H1 (cell line): ENCODE results near the gene MEIS2. TPM values are rescaled to one million over a fixed set of nuclear protein-coding genes. Genes with fewer than 3 reads are reported as not detected.

Source experiments
- CTCF ChIA-PET: fragments of 300-600 bp; sonication (Branson Sonifier 250); formaldehyde crosslinking; loops from one replicate; lab custom pipeline; 2021; ENCODE audit not compliant: partially characterized antibody; lab: Charles Lee
- POLR2A ChIA-PET: fragments of 300-600 bp; sonication (Branson Sonifier 250); formaldehyde crosslinking; loops from one replicate; lab custom pipeline; 2021; ENCODE audit warnings: inconsistent platforms; ENCODE audit not compliant: partially characterized antibody; lab: Charles Lee
- DNase-seq, 2 experiments: peaks; one replicate each; pipeline versions ENCODE4 v3.0.0 to v3.0.0-alpha.2; 2010 to 2022; ENCODE audit warnings: low spot score in 2 of 2, low read depth in 1 of 2, mixed read lengths in 1 of 2
- FAIRE-seq: peaks from 2 replicates; lab custom pipeline; 2011; peaks lifted over from hg19 to GRCh38; lab: Jason Lieb, UNC
- H2AFZ ChIP-seq: 2 replicates; pipeline ENCODE4 v1.8.1; 2012; ENCODE audit warnings: low read length, inconsistent platforms
- H2AK5ac ChIP-seq: 2 replicates; pipeline ENCODE4 v1.6.1; 2013; ENCODE audit warnings: low read depth, low read length
- H2BK120ac ChIP-seq: replicated peaks from 2 replicates; pipeline ENCODE3; 2013; ENCODE audit warnings: low read depth, low read length, inconsistent platforms
- H2BK12ac ChIP-seq: 2 replicates; pipeline ENCODE4 v1.6.1; 2013; ENCODE audit warnings: low read depth, low read length
- H2BK15ac ChIP-seq: 2 replicates; pipeline ENCODE4 v1.6.1; 2013; ENCODE audit warnings: low read length
- H2BK20ac ChIP-seq: 2 replicates; pipeline ENCODE4 v1.6.1; 2013; ENCODE audit warnings: low read length
- H2BK5ac ChIP-seq: 2 replicates; pipeline ENCODE4 v1.6.1; 2013; ENCODE audit warnings: low read depth, low read length
- H3K14ac ChIP-seq: 2 replicates; pipeline ENCODE4 v1.6.1; 2013; ENCODE audit warnings: inconsistent platforms; ENCODE audit not compliant: insufficient read length
- H3K18ac ChIP-seq: 2 replicates; pipeline ENCODE4 v1.6.1; 2013; ENCODE audit warnings: low read length; ENCODE audit errors: extremely low read depth
- H3K23ac ChIP-seq: 2 replicates; pipeline ENCODE4 v1.6.1; 2013; ENCODE audit warnings: inconsistent platforms; ENCODE audit not compliant: insufficient read length
- H3K23me2 ChIP-seq: 2 replicates; pipeline ENCODE4 v1.6.1; 2013; ENCODE audit warnings: low read depth, low read length
- H3K27ac ChIP-seq: 2 replicates; pipeline ENCODE4 v1.6.1; 2011; ENCODE audit warnings: low read depth, low read length, inconsistent platforms
- H3K27me3 ChIP-seq, 4 experiments: replicated peaks in 1 of 4; 1 replicate in 1 of 4; 2 replicates in 3 of 4; pipeline versions ENCODE4 v1.6.1 to v1.8.1; 2011 to 2013; ENCODE audit warnings: low read length in 3 of 4, mild to moderate bottlenecking in 3 of 4, inconsistent platforms in 2 of 4, mixed read lengths in 2 of 4, moderate library complexity in 1 of 4; ENCODE audit not compliant: control insufficient read depth in 3 of 4, insufficient read depth in 3 of 4; ENCODE audit errors: extremely low read depth in 1 of 4
- H3K36me3 ChIP-seq, 4 experiments: 2 replicates each; pipeline versions ENCODE4 v1.6.1 to v1.8.1; 2011 to 2013; ENCODE audit warnings: mild to moderate bottlenecking in 4 of 4, low read length in 3 of 4, moderate library complexity in 2 of 4, control low read depth in 1 of 4, inconsistent platforms in 1 of 4; ENCODE audit not compliant: insufficient read depth in 4 of 4, control insufficient read depth in 2 of 4
- H3K4ac ChIP-seq: replicated peaks from 2 replicates; pipeline ENCODE3; 2013; ENCODE audit warnings: low read length, low read depth, mixed read lengths, inconsistent platforms; ENCODE audit not compliant: insufficient read length
- H3K4me1 ChIP-seq, 4 experiments: replicated peaks in 1 of 4; 1 replicate in 1 of 4; 2 replicates in 3 of 4; pipeline versions ENCODE4 v1.6.1 to v1.8.1; 2011 to 2013; ENCODE audit warnings: low read length in 3 of 4, inconsistent platforms in 2 of 4, mixed read lengths in 1 of 4; ENCODE audit not compliant: insufficient read depth in 4 of 4, control insufficient read depth in 3 of 4
- H3K4me2 ChIP-seq, 2 experiments: 2 replicates each; pipeline versions ENCODE4 v1.6.1 to v1.8.1; 2011 to 2013; ENCODE audit warnings: low read depth in 2 of 2, low read length in 2 of 2, control low read depth in 1 of 2, inconsistent platforms in 1 of 2, mild to moderate bottlenecking in 1 of 2; ENCODE audit not compliant: insufficient read depth in 1 of 2
- H3K4me3 ChIP-seq, 4 experiments: fragments of 200-600, 300-600 bp in 1 of 4; sonication (generic), shearing (Covaris generic), sonication (Bioruptor Twin) in 1 of 4; 2 replicates each; pipeline versions ENCODE4 v1.5.1 to v1.8.1; 2011 to 2016; ENCODE audit warnings: low read length in 4 of 4, low read depth in 3 of 4, control low read depth in 2 of 4, inconsistent platforms in 2 of 4, mild to moderate bottlenecking in 2 of 4, mixed read lengths in 1 of 4, moderate library complexity in 1 of 4; ENCODE audit not compliant: insufficient read depth in 2 of 4; ENCODE audit errors: extremely low read depth in 1 of 4
- H3K56ac ChIP-seq: replicated peaks from 2 replicates; pipeline ENCODE3; 2013; ENCODE audit warnings: low read depth, mild to moderate bottlenecking, mixed read lengths, low read length, inconsistent platforms; ENCODE audit not compliant: insufficient read length
- H3K79me1 ChIP-seq: 2 replicates; pipeline ENCODE4 v1.6.1; 2013; ENCODE audit warnings: low read depth, low read length, control low read depth
- H3K79me2 ChIP-seq, 2 experiments: 2 replicates each; pipeline versions ENCODE4 v1.6.1 to v1.8.1; 2012 to 2013; ENCODE audit warnings: low read length in 2 of 2, mild to moderate bottlenecking in 2 of 2, inconsistent platforms in 1 of 2; ENCODE audit not compliant: insufficient read depth in 2 of 2, control insufficient read depth in 1 of 2
- H3K9ac ChIP-seq, 4 experiments: replicated peaks in 1 of 4; 1 replicate in 1 of 4; 2 replicates in 3 of 4; pipeline versions ENCODE4 v1.6.1 to v1.8.1; 2011 to 2013; ENCODE audit warnings: low read depth in 3 of 4, low read length in 3 of 4, control low read depth in 2 of 4, mild to moderate bottlenecking in 2 of 4, moderate library complexity in 2 of 4, inconsistent platforms in 1 of 4; ENCODE audit errors: extremely low read depth in 1 of 4
- H3K9me3 ChIP-seq, 2 experiments: 2 replicates each; pipeline versions ENCODE4 v1.6.1 to v1.8.1; 2012 to 2013; ENCODE audit warnings: mild to moderate bottlenecking in 2 of 2, moderate library complexity in 2 of 2, control low read depth in 1 of 2, inconsistent platforms in 1 of 2, low read depth in 1 of 2, low read length in 1 of 2, mixed read lengths in 1 of 2; ENCODE audit not compliant: insufficient read depth in 2 of 2
- H4K20me1 ChIP-seq, 2 experiments: replicated peaks in 1 of 2; 2 replicates each; pipeline versions ENCODE3 to v1.8.1; 2011 to 2013; ENCODE audit warnings: inconsistent platforms in 2 of 2, low read length in 2 of 2, mild to moderate bottlenecking in 1 of 2; ENCODE audit not compliant: insufficient read depth in 2 of 2, control insufficient read depth in 1 of 2
- H4K5ac ChIP-seq: 2 replicates; pipeline ENCODE4 v1.6.1; 2013; ENCODE audit warnings: low read length, low read depth, mixed read lengths, inconsistent platforms; ENCODE audit not compliant: insufficient read length
- H4K8ac ChIP-seq: 2 replicates; pipeline ENCODE4 v1.8.0; 2013; ENCODE audit warnings: mild to moderate bottlenecking, moderate library complexity, low read length, inconsistent platforms; ENCODE audit not compliant: insufficient read depth; ENCODE audit errors: extremely low read depth
- H4K91ac ChIP-seq: replicated peaks from 2 replicates; pipeline ENCODE3; 2013; ENCODE audit warnings: low read length, mixed read lengths, inconsistent platforms; ENCODE audit not compliant: insufficient read length
- ATF3 ChIP-seq: IDR thresholded peaks from 2 replicates; pipeline ENCODE4 v1.6.1; 2011; ENCODE audit warnings: low read depth, mild to moderate bottlenecking, low read length; ENCODE audit not compliant: insufficient read depth
- CHD2 ChIP-seq: IDR thresholded peaks from 2 replicates; pipeline ENCODE4 v1.6.1; 2012; ENCODE audit warnings: low read length, improper control_type of control experiment
- HDAC6 ChIP-seq: IDR thresholded peaks from one replicate; pipeline ENCODE4 v1.7.1; 2012; ENCODE audit warnings: low read depth, mild to moderate bottlenecking, inconsistent platforms, low read length, moderate library complexity
- KDM1A ChIP-seq: fragments of 200-600, 300-600 bp; sonication (generic); IDR thresholded peaks from 2 replicates; pipeline ENCODE4 v1.7.1; 2016; ENCODE audit warnings: mild to moderate bottlenecking, low read length, borderline replicate concordance
- KDM4A ChIP-seq: IDR thresholded peaks from one replicate; pipeline ENCODE4 v1.7.1; 2012; ENCODE audit warnings: low read depth, mild to moderate bottlenecking, moderate library complexity, low read length, inconsistent platforms; ENCODE audit not compliant: severe bottlenecking
- RXRA ChIP-seq: IDR thresholded peaks from 2 replicates; pipeline ENCODE4 v1.6.1; 2011; ENCODE audit warnings: low read depth, mild to moderate bottlenecking, low read length, moderate library complexity; ENCODE audit not compliant: insufficient read depth
- SRF ChIP-seq: IDR thresholded peaks from 2 replicates; pipeline ENCODE4 v1.6.1; 2011; ENCODE audit warnings: mild to moderate bottlenecking, low read depth, low read length, moderate library complexity
- WGBS, 2 experiments: shearing (Covaris generic) in 1 of 2; methylation state at CpG; one replicate each; pipeline versions ENCODE4 v1.1.6 to v1.1.7; 2013 to 2015; ENCODE audit warnings: low lambda C conversion rate in 2 of 2, mixed read lengths in 2 of 2, inconsistent platforms in 1 of 2, low coverage in 1 of 2, missing lambda C conversion rate in 1 of 2; ENCODE audit not compliant: insufficient replicate concordance in 2 of 2, insufficient coverage in 1 of 2, insufficient read length in 1 of 2; ENCODE audit errors: extremely low coverage in 1 of 2, missing lambda C conversion rate in 1 of 2; 5-methylcytosine and 5-hydroxymethylcytosine counted together
- polyA plus RNA-seq, 7 experiments: library from polyadenylated mRNA; depleted of rRNA in 3 of 7; stranded (reverse) in 5 of 7; unstranded in 2 of 7; fragments of >200 nt in 5 of 7; fragments of 200-250 nt in 2 of 7; gene quantifications; 1 replicate in 5 of 7; 2 replicates in 1 of 7; 4 replicates in 1 of 7; pipeline versions ENCODE4 v1.2.1 to v1.2.3, GENCODE V29; 2011 to 2013; ENCODE audit warnings: missing spikeins in 2 of 7, mixed read lengths in 2 of 7
- total RNA-seq: library from RNA; stranded (reverse); fragmentation: NEBNext Ultra II Directional; extraction: Animal tissue kit (Norgen Biotek cat#: 25700); gene quantifications from 2 replicates; pipeline ENCODE4 v1.2.1, GENCODE V29; 2021
- TF ChIP-seq, protein P1 (sequence below): IDR thresholded peaks from 2 replicates; pipeline ENCODE4 v1.6.1; 2012; ENCODE audit warnings: low read length, inconsistent platforms
- TF ChIP-seq, protein P2 (sequence below): IDR thresholded peaks from 2 replicates; pipeline ENCODE4 v1.6.1; 2011; ENCODE audit warnings: low read length, improper control_type of control experiment

The MEIS2 gene
- total and polyA plus RNA-seq, 2 of the 8 experiments (the other 6 are each of a cell fraction or from before 2014, with no cell fraction given): 0.22 to 1.2 TPM

GRCh38 chr15:37040072-37040742, 60.1 kb downstream of the MEIS2 start:
- no peak for FAIRE-seq
- POLR2A ChIA-PET: no interaction called here
- H3K4me2 ChIP-seq: no peak overlapping the region
- H3K27ac ChIP-seq: no peak overlapping the region
- H2BK120ac ChIP-seq: no peak overlapping the region
- WGBS, 2 experiments: 90% methylated on average over 4 of the region's 4 CpGs; no CpG with 5 or more reads in 1 of the 2 experiments
- 0 out of 2 replicates have a peak, but pooled peaks cover 2% of the 10 kb centered on the region for H3K23me2 ChIP-seq
- no peak overlapping the region for H3K9ac ChIP-seq
- H3K23ac ChIP-seq: no peak overlapping the region
- H2AFZ ChIP-seq: no peak overlapping the region
- H3K14ac ChIP-seq: no peak overlapping the region
- no peak overlapping the region for H3K18ac ChIP-seq
- H4K20me1 ChIP-seq: no peaks in the 10 kb centered on the region
- CTCF ChIA-PET: interaction anchor here (0.6 kb wide), 1 partner anchor 452 kb away, joined by 3 read pairs; no protein-coding TSS in a partner anchor
- DNase-seq: no peak
- no peaks in the 10 kb centered on the region for H3K36me3 ChIP-seq
- H3K56ac ChIP-seq: no peak overlapping the region
- H2BK12ac ChIP-seq: no peak overlapping the region
- no peak overlapping the region for H2BK5ac ChIP-seq
- no peak overlapping the region for H4K91ac ChIP-seq
- H3K27me3 ChIP-seq: no peaks in the 10 kb centered on the region
- no peak overlapping the region for H4K5ac ChIP-seq
- peaks cover 0 to 7% (median 3%) of the 10 kb centered on the region in 4 experiments; a peak in 5 of 7 replicates for H3K4me1 ChIP-seq
- no peak overlapping the region for H3K4ac ChIP-seq
- no peak overlapping the region for H2BK15ac ChIP-seq
- H4K8ac ChIP-seq: no peak overlapping the region
- no peaks in the 10 kb centered on the region for H3K79me1 ChIP-seq
- no peak overlapping the region for H3K4me3 ChIP-seq
- H3K9me3 ChIP-seq: no peaks in the 10 kb centered on the region
- no peak overlapping the region for H2BK20ac ChIP-seq
- no peak overlapping the region for H2AK5ac ChIP-seq
- H3K79me2 ChIP-seq: no peaks in the 10 kb centered on the region
- no peak for TF ChIP-seq RXRA
- no peak for TF ChIP-seq CHD2
- TF ChIP-seq, protein P1, sequence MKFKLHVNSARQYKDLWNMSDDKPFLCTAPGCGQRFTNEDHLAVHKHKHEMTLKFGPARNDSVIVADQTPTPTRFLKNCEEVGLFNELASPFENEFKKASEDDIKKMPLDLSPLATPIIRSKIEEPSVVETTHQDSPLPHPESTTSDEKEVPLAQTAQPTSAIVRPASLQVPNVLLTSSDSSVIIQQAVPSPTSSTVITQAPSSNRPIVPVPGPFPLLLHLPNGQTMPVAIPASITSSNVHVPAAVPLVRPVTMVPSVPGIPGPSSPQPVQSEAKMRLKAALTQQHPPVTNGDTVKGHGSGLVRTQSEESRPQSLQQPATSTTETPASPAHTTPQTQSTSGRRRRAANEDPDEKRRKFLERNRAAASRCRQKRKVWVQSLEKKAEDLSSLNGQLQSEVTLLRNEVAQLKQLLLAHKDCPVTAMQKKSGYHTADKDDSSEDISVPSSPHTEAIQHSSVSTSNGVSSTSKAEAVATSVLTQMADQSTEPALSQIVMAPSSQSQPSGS: no peak
- no peak for TF ChIP-seq HDAC6
- TF ChIP-seq ATF3: no peak
- TF ChIP-seq KDM1A: no peak
- TF ChIP-seq KDM4A: no peak
- TF ChIP-seq SRF: no peak
- TF ChIP-seq, protein P2, sequence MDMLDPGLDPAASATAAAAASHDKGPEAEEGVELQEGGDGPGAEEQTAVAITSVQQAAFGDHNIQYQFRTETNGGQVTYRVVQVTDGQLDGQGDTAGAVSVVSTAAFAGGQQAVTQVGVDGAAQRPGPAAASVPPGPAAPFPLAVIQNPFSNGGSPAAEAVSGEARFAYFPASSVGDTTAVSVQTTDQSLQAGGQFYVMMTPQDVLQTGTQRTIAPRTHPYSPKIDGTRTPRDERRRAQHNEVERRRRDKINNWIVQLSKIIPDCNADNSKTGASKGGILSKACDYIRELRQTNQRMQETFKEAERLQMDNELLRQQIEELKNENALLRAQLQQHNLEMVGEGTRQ: no peak
